HepG2 (cell line): ENCODE results near the gene EDNRB. TPM values are rescaled to one million over a fixed set of nuclear protein-coding genes. Genes with fewer than 3 reads are reported as not detected.

Experiments used
- ATAC-seq: fragments of 200-7000 bp; cut with Tn5 transposase; 3 replicates; pipeline ENCODE4 v1.9.1; 2020; ENCODE audit warnings: mild to moderate bottlenecking, moderate library complexity
- BruUV-seq: library from RNA; stranded (reverse); fragments of 400-500 nt; replicated peaks from 2 replicates; lab custom pipeline; 2021; lab: Mats Ljungman, UMichigan
- CTCF ChIA-PET: fragments of 300-600 bp; formaldehyde crosslinking; extraction: SDS; loops from one replicate; lab custom pipeline; 2021; ENCODE audit warnings: low total read pairs, inconsistent platforms, low intra/inter-chr PET ratio; lab: Yijun Ruan, JAX
- POLR2A ChIA-PET: fragments of 350-600 bp; sonication (Branson Sonifier 250); formaldehyde crosslinking; loops from one replicate; lab custom pipeline; 2020; ENCODE audit warnings: antibody characterized with exemption, inconsistent platforms; lab: Yijun Ruan, JAX
- DNase-seq: peaks from one replicate; pipeline ENCODE4 v3.0.0-alpha.2; 2015; ENCODE audit warnings: low spot score
- FAIRE-seq: peaks from 3 replicates; lab custom pipeline; 2011; peaks lifted over from hg19 to GRCh38; lab: Jason Lieb, UNC
- H2AFZ ChIP-seq: one replicate; pipeline ENCODE4 v1.6.1; 2011; ENCODE audit warnings: low read length, inconsistent platforms
- H3K27ac ChIP-seq: fragments of 300-600 bp; 3 replicates; pipeline ENCODE4 v1.8.0; 2011; ENCODE audit warnings: mixed run types, mild to moderate bottlenecking, mixed read lengths, low read length, inconsistent platforms; ENCODE audit not compliant: insufficient read depth; ENCODE audit errors: extremely low read length
- H3K27me3 ChIP-seq, 2 experiments: fragments of 200-600 bp in 1 of 2; 2 replicates in 1 of 2; 3 replicates in 1 of 2; pipeline versions ENCODE4 v1.6.0 to v1.8.0; 2011; ENCODE audit warnings: low read length in 2 of 2, mild to moderate bottlenecking in 2 of 2, moderate library complexity in 2 of 2, inconsistent platforms in 1 of 2; ENCODE audit not compliant: insufficient read depth in 2 of 2, control insufficient read depth in 1 of 2
- H3K36me3 ChIP-seq, 2 experiments: fragments of 200-600 bp in 1 of 2; replicated peaks in 1 of 2; 2 replicates in 1 of 2; 3 replicates in 1 of 2; pipeline versions ENCODE4 v1.5.1 to v1.8.0; 2011; ENCODE audit warnings: low read length in 2 of 2, inconsistent platforms in 1 of 2; ENCODE audit not compliant: insufficient read depth in 2 of 2, control insufficient read depth in 1 of 2
- H3K4me1 ChIP-seq: 2 replicates; pipeline ENCODE4 v1.5.1; 2012; ENCODE audit warnings: low read length, inconsistent platforms; ENCODE audit not compliant: insufficient read depth
- H3K4me2 ChIP-seq: 2 replicates; pipeline ENCODE4 v1.6.0; 2011; ENCODE audit warnings: low read depth, low read length, inconsistent platforms
- H3K4me3 ChIP-seq, 3 experiments: fragments of 200-600 bp in 1 of 3; sonication (generic), shearing (Covaris generic) in 1 of 3; replicated peaks in 1 of 3; 2 replicates each; pipeline ENCODE4 v1.5.1; 2011 to 2016; ENCODE audit warnings: low read length in 3 of 3, inconsistent platforms in 2 of 3, low read depth in 2 of 3, mild to moderate bottlenecking in 2 of 3, control low read depth in 1 of 3, mixed read lengths in 1 of 3; ENCODE audit not compliant: insufficient read depth in 1 of 3
- H3K79me2 ChIP-seq: one replicate; pipeline ENCODE4 v1.6.1; 2011; ENCODE audit warnings: low read length, inconsistent platforms; ENCODE audit not compliant: insufficient read depth
- H3K9ac ChIP-seq: 2 replicates; pipeline ENCODE4 v1.6.0; 2011; ENCODE audit warnings: mild to moderate bottlenecking, low read depth, low read length, inconsistent platforms; ENCODE audit not compliant: insufficient read depth
- H3K9me3 ChIP-seq: 2 replicates; pipeline ENCODE4 v1.5.1; 2012; ENCODE audit warnings: mild to moderate bottlenecking, low read length
- H4K20me1 ChIP-seq: 2 replicates; pipeline ENCODE4 v1.6.0; 2011; ENCODE audit warnings: inconsistent platforms, mild to moderate bottlenecking, low read length, moderate library complexity; ENCODE audit not compliant: insufficient read depth
- CCDC6 ChIP-seq: sonication (generic); formaldehyde crosslinking; IDR thresholded peaks from 2 replicates; pipeline ENCODE4 v1.8.1; 2022; ENCODE audit warnings: mild to moderate bottlenecking, missing genetic modification reagents, moderate library complexity
- HDAC2 ChIP-seq: sonication (generic); formaldehyde crosslinking; IDR thresholded peaks from 2 replicates; pipeline ENCODE4 v1.4.0; 2020; ENCODE audit warnings: missing genetic modification reagents
- KAT2B ChIP-seq: fragments of 150-350 bp; IDR thresholded peaks from 2 replicates; pipeline ENCODE4 v1.6.1; 2014; ENCODE audit warnings: low read depth, low read length, borderline replicate concordance
- KMT2A ChIP-seq: sonication (generic); formaldehyde crosslinking; IDR thresholded peaks from 2 replicates; pipeline ENCODE4 v1.4.0; 2020; ENCODE audit warnings: missing genetic modification reagents
- MAF1 ChIP-seq: sonication (generic); formaldehyde crosslinking; IDR thresholded peaks from 2 replicates; pipeline ENCODE4 v1.5.0; 2020; ENCODE audit warnings: missing genetic modification reagents, borderline replicate concordance
- PAX8 ChIP-seq: sonication (generic); formaldehyde crosslinking; IDR thresholded peaks from 2 replicates; pipeline ENCODE4 v1.8.0; 2022; ENCODE audit warnings: mild to moderate bottlenecking, missing genetic modification reagents, borderline replicate concordance
- PITX1 ChIP-seq: sonication (generic); formaldehyde crosslinking; IDR thresholded peaks from 2 replicates; pipeline ENCODE4 v1.5.1; 2020; ENCODE audit warnings: mild to moderate bottlenecking, missing genetic modification reagents
- PLSCR1 ChIP-seq: sonication (generic); formaldehyde crosslinking; IDR thresholded peaks from 2 replicates; pipeline ENCODE4 v1.5.0; 2020; ENCODE audit warnings: missing genetic modification reagents, mild to moderate bottlenecking, borderline replicate concordance
- RCOR2 ChIP-seq: IDR thresholded peaks from 2 replicates; pipeline ENCODE4 v1.6.1; 2016; ENCODE audit warnings: missing biosample characterization, missing genetic modification reagents
- SP4 ChIP-seq: sonication (generic); formaldehyde crosslinking; IDR thresholded peaks from 2 replicates; pipeline ENCODE4 v1.8.1; 2023; ENCODE audit warnings: mild to moderate bottlenecking, missing genetic modification reagents
- TBL1XR1 ChIP-seq: fragments of 150-350 bp; IDR thresholded peaks from 2 replicates; pipeline ENCODE4 v1.6.1; 2014; ENCODE audit warnings: borderline replicate concordance, low read length; ENCODE audit not compliant: partially characterized antibody
- TRIM24 ChIP-seq: sonication (generic); formaldehyde crosslinking; IDR thresholded peaks from 2 replicates; pipeline ENCODE4 v1.8.0; 2022; ENCODE audit warnings: mild to moderate bottlenecking, missing genetic modification reagents
- ZBTB43 ChIP-seq: sonication (generic); formaldehyde crosslinking; conservative IDR thresholded peaks from 2 replicates; pipeline ENCODE4 v1.4.0; 2020; ENCODE audit warnings: missing genetic modification reagents
- ZMYM4 ChIP-seq: sonication (generic); formaldehyde crosslinking; IDR thresholded peaks from 2 replicates; pipeline ENCODE4 v1.8.1; 2023; ENCODE audit warnings: mild to moderate bottlenecking, missing genetic modification reagents
- ZNF720 ChIP-seq: sonication (generic); formaldehyde crosslinking; IDR thresholded peaks from 2 replicates; pipeline ENCODE4 v1.4.0; 2020; ENCODE audit warnings: missing genetic modification reagents
- ZNF879 ChIP-seq: sonication (generic); formaldehyde crosslinking; IDR thresholded peaks from 2 replicates; pipeline ENCODE4 v1.8.1; 2023; ENCODE audit warnings: missing genetic modification reagents
- ZSCAN12 ChIP-seq: sonication (generic); formaldehyde crosslinking; IDR thresholded peaks from 2 replicates; pipeline ENCODE4 v1.9.0; 2021; ENCODE audit warnings: mild to moderate bottlenecking, missing genetic modification reagents
- in situ Hi-C: cut with HindIII; loops from 2 replicates; pipeline ENCODE4 v1.10.0; 2017; ENCODE audit warnings: low pct_unique_long_range_greater_than_20kb; ENCODE audit not compliant: extremely low pct_ligation_motif_present
- intact Hi-C: fragments of 100-400 bp; cut with micrococcal nuclease; formaldehyde crosslinking; loops from one replicate; pipeline ENCODE4 v1.10.0; 2022; ENCODE audit not compliant: unreplicated experiment
- polyA plus RNA-seq, 8 experiments: library from polyadenylated mRNA; depleted of rRNA in 3 of 8; stranded (reverse) in 7 of 8; unstranded in 1 of 8; fragments of >200 nt; fragmentation: Illumina TruSeq in 4 of 8; extraction: Trizol in 4 of 8; gene quantifications; 2 replicates each; pipeline versions ENCODE4 v1.2.1 to v1.2.3, GENCODE V29; 2011 to 2016; ENCODE audit warnings: low read depth in 4 of 8, missing spikeins in 1 of 8, mixed read lengths in 1 of 8; ENCODE audit not compliant: insufficient read depth in 1 of 8
- total RNA-seq, 5 experiments: library from RNA; depleted of rRNA; stranded (reverse); fragments of >200 nt; fragmentation: Illumina TruSeq; extraction: Trizol; gene quantifications; 2 replicates each; pipeline ENCODE4 v1.2.3, GENCODE V29; 2016; ENCODE audit warnings: low read depth in 1 of 5
- TF ChIP-seq, protein P1 (sequence below): sonication (generic); formaldehyde crosslinking; IDR thresholded peaks from 2 replicates; pipeline ENCODE4 v1.8.1; 2023; ENCODE audit warnings: mild to moderate bottlenecking, moderate library complexity, missing genetic modification reagents

The EDNRB gene
- total and polyA plus RNA-seq, 2 of the 13 experiments (the other 11 are each of a cell fraction or from before 2014, with no cell fraction given) = not detected

DNA sequence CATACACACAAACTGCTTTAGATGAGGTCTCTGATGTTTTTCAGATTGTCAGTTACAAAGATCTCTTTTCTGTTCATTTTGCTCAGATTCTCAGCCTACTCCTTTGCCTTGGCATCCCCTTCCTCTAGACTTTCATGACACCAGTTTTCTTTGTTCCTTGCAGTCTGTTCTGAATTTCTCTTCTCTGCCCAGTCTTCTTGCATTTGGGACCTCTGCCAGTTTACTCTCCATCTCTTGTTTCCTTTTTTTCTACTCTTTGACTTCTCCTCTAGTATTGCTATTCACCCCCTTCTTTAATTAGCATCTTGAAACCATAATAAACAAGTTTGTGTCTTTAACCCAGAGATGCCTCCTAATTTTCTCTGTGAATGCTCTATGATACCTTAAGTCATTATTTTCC, 26.1 kb downstream of the EDNRB start:
- Histone ChIP-seq H2AFZ (no peak overlapping the region), H3K4me2 (no peak overlapping the region), H4K20me1 (no peaks in the 10 kb centered on the region)
- no peak for TF ChIP-seq KMT2A (CRISPR knock-in tag)
- TF ChIP-seq, protein P1, sequence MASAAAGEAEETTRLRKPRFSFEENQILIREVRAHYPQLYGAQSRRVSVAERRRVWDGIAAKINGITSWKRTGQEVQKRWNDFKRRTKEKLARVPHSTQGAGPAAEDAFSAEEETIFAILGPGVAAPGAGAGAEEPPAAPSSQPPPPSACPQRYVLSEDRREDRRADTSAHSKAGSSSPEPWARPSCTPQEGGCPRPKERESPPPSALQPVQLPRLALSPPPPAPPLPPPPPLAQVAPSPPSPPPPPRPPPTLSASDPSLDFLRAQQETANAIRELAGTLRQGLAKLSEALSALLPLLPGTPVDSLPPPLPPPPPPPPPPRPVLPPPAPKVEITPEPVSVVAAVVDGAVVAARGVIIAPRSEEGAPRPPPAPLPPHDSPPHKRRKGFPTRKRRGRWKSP (CRISPR knock-in tag) = no peak
- no peak for TF ChIP-seq MAF1 (CRISPR knock-in tag)
- TF ChIP-seq TRIM24 (CRISPR knock-in tag) = no peak
- no peak for TF ChIP-seq CCDC6 (CRISPR knock-in tag)
- TF ChIP-seq TBL1XR1 = no peak
- no peak for TF ChIP-seq ZNF720 (CRISPR knock-in tag)
- no peak for TF ChIP-seq PLSCR1
- TF ChIP-seq ZBTB43 = no peak
- no peak for TF ChIP-seq HDAC2 (CRISPR knock-in tag)
- no peak for TF ChIP-seq SP4 (CRISPR knock-in tag)
- TF ChIP-seq RCOR2 (CRISPR knock-in tag) = no peak
- no peak for TF ChIP-seq ZSCAN12 (CRISPR knock-in tag)
- TF ChIP-seq ZMYM4 (CRISPR knock-in tag) = no peak
- TF ChIP-seq PAX8 (CRISPR knock-in tag) = no peak
- TF ChIP-seq KAT2B = no peak
- no peak for TF ChIP-seq PITX1 (CRISPR knock-in tag)
- TF ChIP-seq ZNF879 (CRISPR knock-in tag) = no peak
- TF ChIP-seq, all 625 proteins: peak for 0
- intact Hi-C loops = no loop called here
- no peak overlapping the region for H3K27ac ChIP-seq
- POLR2A ChIA-PET = no interaction called here
- in situ Hi-C loops = no loop called here
- no peak overlapping the region for H3K4me3 ChIP-seq
- no TSS peak for BruUV-seq
- no peaks in the 10 kb centered on the region for H3K27me3 ChIP-seq
- FAIRE-seq = no peak
- H3K9ac ChIP-seq = no peak overlapping the region
- peaks cover 8% of the 10 kb centered on the region; the same call in 1 of the 2 replicates for H3K9me3 ChIP-seq
- DNase-seq = no peak
- no peaks in the 10 kb centered on the region for H3K79me2 ChIP-seq
- H3K4me1 ChIP-seq = no peaks in the 10 kb centered on the region
- H3K36me3 ChIP-seq = no peaks in the 10 kb centered on the region
- ATAC-seq = no peak
- CTCF ChIA-PET = no interaction called here
